GM19193 (cell line): ENCODE measurements around the gene RETREG1.

Source experiments
- POLR2A ChIP-seq: IDR thresholded peaks from 4 replicates; pipeline ENCODE4 v1.6.1; 2011; ENCODE audit not compliant: insufficient read depth, insufficient read length; ENCODE audit errors: extremely low read depth

The RETREG1 gene

GRCh38 chr5:16507716-16508115 lies 109.1 kb downstream of the RETREG1 start:
- no peak for TF ChIP-seq POLR2A

- TF ChIP-seq POLR2A = no peak
These were observed 110.9 kb downstream of the RETREG1 start for GRCh38 chr5:16505904-16506303.

GRCh38 chr5:16505140-16505891 lies 111.5 kb downstream of the RETREG1 start:
- TF ChIP-seq POLR2A = no peak

GRCh38 chr5:16504571-16504970 lies 112.2 kb downstream of the RETREG1 start:
- no peak for TF ChIP-seq POLR2A

- TF ChIP-seq POLR2A = no peak
These were observed 113.9 kb downstream of the RETREG1 start for GRCh38 chr5:16502866-16503265.

- no peak for TF ChIP-seq POLR2A
These were observed 116.8 kb downstream of the RETREG1 start for GRCh38 chr5:16500024-16500423.

- no peak for TF ChIP-seq POLR2A
These were observed 119.3 kb downstream of the RETREG1 start for GRCh38 chr5:16497546-16497945.

- TF ChIP-seq POLR2A = no peak
These were observed 123.5 kb downstream of the RETREG1 start for GRCh38 chr5:16493261-16493660.

- TF ChIP-seq POLR2A = no peak
These were observed 124.2 kb downstream of the RETREG1 start for GRCh38 chr5:16492398-16493140.

GRCh38 chr5:16490911-16491310 lies 125.9 kb downstream of the RETREG1 start:
- TF ChIP-seq POLR2A = no peak

GRCh38 chr5:16489322-16489791 lies 127.4 kb downstream of the RETREG1 start:
- no peak for TF ChIP-seq POLR2A

GRCh38 chr5:16487456-16487855 lies 129.3 kb downstream of the RETREG1 start:
- TF ChIP-seq POLR2A = no peak

GRCh38 chr5:16486711-16487111 lies 130.1 kb downstream of the RETREG1 start:
- TF ChIP-seq POLR2A = no peak

GRCh38 chr5:16485656-16486055 lies 131.1 kb downstream of the RETREG1 start:
- TF ChIP-seq POLR2A = no peak

- no peak for TF ChIP-seq POLR2A
These were observed 132.7 kb downstream of the RETREG1 start for GRCh38 chr5:16484081-16484480.

GRCh38 chr5:16483361-16483760 lies 133.4 kb downstream of the RETREG1 start:
- no peak for TF ChIP-seq POLR2A

- TF ChIP-seq POLR2A = no peak
These were observed 133.9 kb downstream of the RETREG1 start for GRCh38 chr5:16482891-16483290.
